Mesenchymal stem cell (in vitro differentiated cells and primary cell): Measurements from ENCODE around the gene SAMSN1.

ENCODE experiments used
- DNase-seq: peaks from one replicate; pipeline ENCODE4 v3.0.0-alpha.2; 2013
- H2AFZ ChIP-seq: one replicate; pipeline ENCODE4 v1.6.1; 2013; ENCODE audit warnings: low read depth, mild to moderate bottlenecking, control low read depth, inconsistent platforms, low read length, moderate library complexity
- H2AK5ac ChIP-seq: 2 replicates; pipeline ENCODE4 v1.6.1; 2013; ENCODE audit warnings: low read length, moderate library complexity, mild to moderate bottlenecking, inconsistent platforms; ENCODE audit not compliant: severe bottlenecking
- H2BK120ac ChIP-seq: one replicate; pipeline ENCODE4 v1.6.1; 2013; ENCODE audit warnings: low read depth, mild to moderate bottlenecking, inconsistent platforms, low read length, moderate library complexity
- H2BK12ac ChIP-seq, 2 experiments: one replicate each; pipeline ENCODE4 v1.6.1; 2013; ENCODE audit warnings: inconsistent platforms in 2 of 2, low read length in 2 of 2, mild to moderate bottlenecking in 2 of 2, moderate library complexity in 2 of 2, control low read depth in 1 of 2
- H2BK15ac ChIP-seq: one replicate; pipeline ENCODE4 v1.6.1; 2013; ENCODE audit warnings: mild to moderate bottlenecking, low read depth, inconsistent platforms; ENCODE audit not compliant: poor library complexity, severe bottlenecking
- H2BK5ac ChIP-seq: 2 replicates; pipeline ENCODE4 v1.6.1; 2013; ENCODE audit warnings: low read depth, mild to moderate bottlenecking, low read length, control low read depth, inconsistent platforms; ENCODE audit not compliant: poor library complexity, severe bottlenecking
- H3K14ac ChIP-seq, 2 experiments: one replicate each; pipeline ENCODE4 v1.6.1; 2013; ENCODE audit warnings: inconsistent platforms in 2 of 2, low read length in 2 of 2, control low read depth in 1 of 2, mild to moderate bottlenecking in 1 of 2, moderate library complexity in 1 of 2
- H3K18ac ChIP-seq, 2 experiments: one replicate each; pipeline ENCODE4 v1.6.1; 2013; ENCODE audit warnings: inconsistent platforms in 2 of 2, low read length in 2 of 2, control low read depth in 1 of 2, low read depth in 1 of 2, mild to moderate bottlenecking in 1 of 2
- H3K23ac ChIP-seq, 2 experiments: one replicate each; pipeline ENCODE4 v1.6.1; 2013; ENCODE audit warnings: inconsistent platforms in 2 of 2, low read length in 2 of 2, mild to moderate bottlenecking in 2 of 2, moderate library complexity in 2 of 2, control low read depth in 1 of 2
- H3K27ac ChIP-seq: 2 replicates; pipeline ENCODE4 v1.5.1; 2013; ENCODE audit warnings: mild to moderate bottlenecking, moderate library complexity, low read length, control low read depth, inconsistent platforms; ENCODE audit not compliant: poor library complexity, severe bottlenecking
- H3K27me3 ChIP-seq, 2 experiments: 2 replicates each; pipeline versions ENCODE4 v1.6.1 to v1.7.0; 2013; ENCODE audit warnings: low read length in 2 of 2, mild to moderate bottlenecking in 2 of 2, moderate library complexity in 2 of 2, control low read depth in 1 of 2, inconsistent platforms in 1 of 2; ENCODE audit not compliant: control insufficient read depth in 1 of 2, insufficient read depth in 1 of 2
- H3K36me3 ChIP-seq, 2 experiments: 2 replicates each; pipeline versions ENCODE4 v1.6.1 to v1.7.0; 2013; ENCODE audit warnings: low read length in 2 of 2, control low read depth in 1 of 2, inconsistent platforms in 1 of 2, low read depth in 1 of 2, mild to moderate bottlenecking in 1 of 2; ENCODE audit not compliant: insufficient read depth in 2 of 2, control insufficient read depth in 1 of 2
- H3K4ac ChIP-seq, 2 experiments: one replicate each; pipeline ENCODE4 v1.6.1; 2013; ENCODE audit warnings: inconsistent platforms in 2 of 2, low read length in 2 of 2, mild to moderate bottlenecking in 2 of 2, moderate library complexity in 2 of 2, control low read depth in 1 of 2, low read depth in 1 of 2
- H3K4me1 ChIP-seq: 2 replicates; pipeline ENCODE4 v1.6.1; 2013; ENCODE audit warnings: low read depth, low read length, control low read depth; ENCODE audit not compliant: control insufficient read depth, insufficient read depth
- H3K4me2 ChIP-seq: 2 replicates; pipeline ENCODE4 v1.6.1; 2013; ENCODE audit warnings: low read length, mild to moderate bottlenecking, inconsistent platforms; ENCODE audit not compliant: poor library complexity, severe bottlenecking
- H3K4me3 ChIP-seq, 2 experiments: 2 replicates each; pipeline versions ENCODE4 v1.5.1 to v1.7.0; 2013; ENCODE audit warnings: low read length in 2 of 2, mild to moderate bottlenecking in 2 of 2, control low read depth in 1 of 2, low read depth in 1 of 2; ENCODE audit not compliant: insufficient read depth in 1 of 2
- H3K79me1 ChIP-seq: replicated peaks from 2 replicates; pipeline ENCODE4 v1.6.1; 2013; ENCODE audit warnings: mild to moderate bottlenecking, control low read depth, low read length, inconsistent platforms; ENCODE audit not compliant: poor library complexity, severe bottlenecking
- H3K9ac ChIP-seq: 2 replicates; pipeline ENCODE4 v1.7.0; 2013; ENCODE audit warnings: mild to moderate bottlenecking, low read length, moderate library complexity
- H3K9me3 ChIP-seq: 2 replicates; pipeline ENCODE4 v1.7.0; 2013; ENCODE audit warnings: mild to moderate bottlenecking, low read length; ENCODE audit not compliant: control insufficient read depth
- H4K8ac ChIP-seq: one replicate; pipeline ENCODE4 v1.6.1; 2013; ENCODE audit warnings: inconsistent platforms, mild to moderate bottlenecking, low read length, moderate library complexity
- H4K91ac ChIP-seq: one replicate; pipeline ENCODE4 v1.6.1; 2013; ENCODE audit warnings: mild to moderate bottlenecking, low read length, inconsistent platforms
- WGBS: methylation state at CpG from one replicate; pipeline ENCODE4 v1.1.7; 2013; ENCODE audit warnings: mixed read lengths; 5-methylcytosine and 5-hydroxymethylcytosine counted together

Gene SAMSN1

GRCh38 chr21:14457762-14458161, 88.4 kb downstream of the SAMSN1 start:
- WGBS = 85% methylated on average over 3 of the region's 3 CpGs
- H3K14ac ChIP-seq = no peak overlapping the region

GRCh38 chr21:14456911-14457310, 89.2 kb downstream of the SAMSN1 start:
- no peak for DNase-seq
- Histone ChIP-seq H2BK12ac (no peak overlapping the region), H4K8ac (no peak overlapping the region), H3K18ac (no peak overlapping the region), H2BK120ac (no peak overlapping the region), H3K36me3 (no peaks in the 10 kb centered on the region), H3K4me1 (no peaks in the 10 kb centered on the region), H3K4me3 (no peak overlapping the region), H3K4me2 (no peak overlapping the region), H2BK5ac (no peak overlapping the region), H2AFZ (no peak overlapping the region), H3K23ac (no peak overlapping the region), H3K79me1 (no peaks in the 10 kb centered on the region), H3K9me3 (no peaks in the 10 kb centered on the region), H2AK5ac (no peak overlapping the region), H3K4ac (no peak overlapping the region), H3K9ac (no peak overlapping the region), H3K27me3 (no peaks in the 10 kb centered on the region), H4K91ac (no peak overlapping the region), H2BK15ac (no peak overlapping the region), H3K14ac (no peak overlapping the region), H3K27ac (no peak overlapping the region)
- 100% methylated on average over 1 of the region's 1 CpG for WGBS

More at GRCh38 chr21:14457762-14458161, 88.4 kb downstream of the SAMSN1 start:
- Histone ChIP-seq H3K4me1 (no peaks in the 10 kb centered on the region), H3K23ac (no peak overlapping the region), H3K9me3 (no peaks in the 10 kb centered on the region), H3K9ac (no peak overlapping the region), H3K27ac (no peak overlapping the region), H2BK12ac (no peak overlapping the region), H3K4ac (no peak overlapping the region), H4K8ac (no peak overlapping the region), H3K4me3 (no peak overlapping the region), H3K79me1 (no peaks in the 10 kb centered on the region), H3K18ac (no peak overlapping the region), H3K4me2 (no peak overlapping the region), H4K91ac (no peak overlapping the region), H2AK5ac (no peak overlapping the region), H3K36me3 (no peaks in the 10 kb centered on the region), H2BK120ac (no peak overlapping the region), H2BK15ac (no peak overlapping the region), H2AFZ (no peak overlapping the region), H2BK5ac (no peak overlapping the region), H3K27me3 (no peaks in the 10 kb centered on the region)
- no peak for DNase-seq

DNA sequence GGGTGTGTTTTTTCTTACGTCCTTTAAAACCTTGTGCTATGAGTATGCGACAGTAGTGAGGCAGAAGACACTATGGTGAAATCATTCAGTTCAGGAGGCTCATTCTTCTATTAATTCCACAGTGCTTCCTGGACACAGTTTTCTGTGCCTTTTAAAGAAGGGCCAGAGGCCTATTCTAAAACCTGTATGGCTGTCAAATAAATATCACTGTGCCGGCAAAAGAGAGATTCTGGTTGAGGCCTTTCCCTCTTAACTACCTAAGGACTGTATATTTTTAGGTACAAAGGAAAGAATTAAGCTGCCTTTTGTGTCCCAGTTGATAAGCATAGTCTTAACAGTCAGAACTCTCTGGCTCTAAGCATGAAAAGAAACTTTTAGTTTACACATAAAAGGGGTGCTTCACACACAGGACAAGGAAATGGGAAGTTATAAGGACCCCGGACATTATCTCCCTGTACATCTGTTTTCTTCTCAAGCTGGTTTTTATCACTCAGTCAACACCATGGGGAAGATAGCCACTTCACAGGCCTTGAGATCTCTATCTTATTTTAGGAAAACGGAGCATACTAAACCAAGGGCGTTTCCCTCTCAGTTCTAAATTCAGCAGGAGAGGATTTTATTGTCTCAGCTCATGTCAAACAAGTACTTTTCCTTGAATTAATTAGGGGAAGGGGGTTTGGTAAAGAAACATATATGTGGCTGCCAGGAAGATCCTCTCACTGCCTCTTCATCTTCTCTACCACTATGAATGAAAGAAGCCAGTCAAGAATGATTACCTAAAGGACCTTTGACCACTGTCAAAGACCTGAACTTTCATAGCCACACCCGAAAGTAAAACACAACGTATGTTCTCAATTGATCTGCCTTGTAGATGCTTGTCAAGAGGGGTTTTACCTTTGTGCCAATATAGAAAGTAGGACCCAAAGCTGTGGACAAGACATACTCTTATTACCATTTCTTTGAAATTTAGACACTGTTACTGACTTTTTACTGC, 91.8 kb downstream of the SAMSN1 start:
- H3K79me1 ChIP-seq = no peaks in the 10 kb centered on the region
- no peak overlapping the region for H3K9ac ChIP-seq
- H3K4me3 ChIP-seq = no peak overlapping the region
- no peak overlapping the region for H3K4me2 ChIP-seq
- H3K36me3 ChIP-seq = no peaks in the 10 kb centered on the region
- no peak overlapping the region for H3K4ac ChIP-seq
- H3K14ac ChIP-seq = no peak overlapping the region
- no peak overlapping the region for H2AFZ ChIP-seq
- H3K18ac ChIP-seq = no peak overlapping the region
- H3K9me3 ChIP-seq = no peaks in the 10 kb centered on the region
- H3K27ac ChIP-seq = no peak overlapping the region
- no peak overlapping the region for H4K91ac ChIP-seq
- no peak overlapping the region for H2BK120ac ChIP-seq
- WGBS = 47% methylated on average over 4 of the region's 8 CpGs
- no peak overlapping the region for H2BK5ac ChIP-seq
- no peaks in the 10 kb centered on the region for H3K27me3 ChIP-seq
- peak; percentile 0 for DNase-seq
- no peak overlapping the region for H2AK5ac ChIP-seq
- no peak overlapping the region for H2BK12ac ChIP-seq
- H2BK15ac ChIP-seq = no peak overlapping the region
- H4K8ac ChIP-seq = no peak overlapping the region
- H3K23ac ChIP-seq = no peak overlapping the region
- H3K4me1 ChIP-seq = no peaks in the 10 kb centered on the region

DNA sequence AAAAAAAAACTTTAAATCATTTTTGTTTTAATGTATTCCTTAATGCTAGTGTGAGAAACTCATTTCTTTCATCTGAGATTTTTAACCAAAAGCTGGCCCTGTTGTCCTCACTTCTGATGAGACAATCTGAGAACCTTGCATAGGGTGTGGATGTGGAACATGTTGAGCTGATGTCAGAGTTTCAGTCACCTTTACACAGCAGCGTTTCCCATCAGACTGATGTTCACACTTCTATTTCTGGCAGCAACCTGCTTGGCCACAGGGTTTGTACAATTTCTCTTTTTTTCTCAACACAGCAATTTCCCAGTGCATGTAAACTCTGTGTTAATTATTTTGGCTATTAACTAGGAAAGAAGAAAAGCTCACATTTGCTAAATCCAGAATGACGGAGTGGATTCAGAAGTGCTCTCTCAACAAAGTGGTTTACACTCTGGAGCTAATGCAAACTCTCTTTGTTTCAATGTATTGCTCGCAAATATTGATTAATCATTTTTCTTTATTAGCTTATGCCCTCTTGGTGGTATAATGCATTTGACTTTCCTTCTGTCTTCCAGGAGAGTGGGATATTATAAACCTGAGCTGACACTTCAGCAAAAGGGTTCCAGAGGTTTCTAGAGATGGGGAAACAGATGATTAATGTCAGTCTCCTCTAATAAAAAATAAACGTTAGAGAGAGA, 92.6 kb downstream of the SAMSN1 start:
- no peak overlapping the region for H3K23ac ChIP-seq
- DNase-seq = no peak
- no peaks in the 10 kb centered on the region for H3K36me3 ChIP-seq
- no peak overlapping the region for H2AK5ac ChIP-seq
- H3K9me3 ChIP-seq = no peaks in the 10 kb centered on the region
- H2AFZ ChIP-seq = no peak overlapping the region
- no peak overlapping the region for H2BK15ac ChIP-seq
- no peak overlapping the region for H4K8ac ChIP-seq
- no peak overlapping the region for H3K4me2 ChIP-seq
- H3K27me3 ChIP-seq = no peaks in the 10 kb centered on the region
- H3K9ac ChIP-seq = no peak overlapping the region
- no peak overlapping the region for H3K4ac ChIP-seq
- no peak overlapping the region for H3K27ac ChIP-seq
- H4K91ac ChIP-seq = no peak overlapping the region
- no peak overlapping the region for H3K4me3 ChIP-seq
- peak overlapping the region in 1 of 2 experiments; percentile 34 for H3K18ac ChIP-seq
- H3K14ac ChIP-seq = no peak overlapping the region
- no peak overlapping the region for H2BK12ac ChIP-seq
- no peaks in the 10 kb centered on the region for H3K79me1 ChIP-seq
- no peaks in the 10 kb centered on the region for H3K4me1 ChIP-seq
- H2BK5ac ChIP-seq = no peak overlapping the region
- H2BK120ac ChIP-seq = no peak overlapping the region
- 84% methylated on average over 3 of the region's 4 CpGs for WGBS
